ENCODE results near the gene DELE1. TPM values are rescaled to one million over a fixed set of nuclear protein-coding genes. Genes with fewer than 3 reads are reported as not detected.

The DELE1 gene
- total and polyA plus RNA-seq, 8 donors: 29.2 to 100 (median 71.7) TPM

DNA sequence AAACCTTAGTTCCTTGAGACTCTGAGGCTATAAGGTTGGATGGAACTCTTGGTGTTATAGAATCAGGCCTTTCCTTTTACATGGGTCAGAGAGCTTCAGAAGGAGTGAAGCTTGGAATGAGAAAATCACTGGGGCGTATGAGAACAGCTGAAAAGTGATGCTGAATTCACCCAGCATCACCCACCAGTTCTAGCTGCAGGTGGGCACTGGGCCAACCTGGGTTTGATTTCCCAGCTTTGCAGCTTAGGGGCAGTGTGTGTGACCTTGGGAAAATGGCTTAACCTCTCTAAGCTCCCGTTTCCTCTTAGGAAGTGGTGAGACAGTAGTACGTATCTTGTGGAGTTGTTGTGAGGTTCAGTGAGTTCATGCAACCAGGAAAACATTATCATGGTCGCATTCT, 23.6 kb downstream of the DELE1 start:
- WGBS, 5 donors: 56 to 71% (median 62%) methylated on average over 4 of the region's 4 CpGs
- H3K4me1 ChIP-seq: peaks cover 2 to 26% (median 13%) of the 10 kb centered on the region in 4 donors
- DNase-seq: no peak
- H3K4me3 ChIP-seq: no peak overlapping the region
- TF ChIP-seq, protein P1, sequence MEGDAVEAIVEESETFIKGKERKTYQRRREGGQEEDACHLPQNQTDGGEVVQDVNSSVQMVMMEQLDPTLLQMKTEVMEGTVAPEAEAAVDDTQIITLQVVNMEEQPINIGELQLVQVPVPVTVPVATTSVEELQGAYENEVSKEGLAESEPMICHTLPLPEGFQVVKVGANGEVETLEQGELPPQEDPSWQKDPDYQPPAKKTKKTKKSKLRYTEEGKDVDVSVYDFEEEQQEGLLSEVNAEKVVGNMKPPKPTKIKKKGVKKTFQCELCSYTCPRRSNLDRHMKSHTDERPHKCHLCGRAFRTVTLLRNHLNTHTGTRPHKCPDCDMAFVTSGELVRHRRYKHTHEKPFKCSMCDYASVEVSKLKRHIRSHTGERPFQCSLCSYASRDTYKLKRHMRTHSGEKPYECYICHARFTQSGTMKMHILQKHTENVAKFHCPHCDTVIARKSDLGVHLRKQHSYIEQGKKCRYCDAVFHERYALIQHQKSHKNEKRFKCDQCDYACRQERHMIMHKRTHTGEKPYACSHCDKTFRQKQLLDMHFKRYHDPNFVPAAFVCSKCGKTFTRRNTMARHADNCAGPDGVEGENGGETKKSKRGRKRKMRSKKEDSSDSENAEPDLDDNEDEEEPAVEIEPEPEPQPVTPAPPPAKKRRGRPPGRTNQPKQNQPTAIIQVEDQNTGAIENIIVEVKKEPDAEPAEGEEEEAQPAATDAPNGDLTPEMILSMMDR (IDR thresholded peaks at IDR 0.05): no peak
- TF ChIP-seq POLR2A (IDR thresholded peaks at IDR 0.05) (no peak), POLR2AphosphoS5 (IDR thresholded peaks at IDR 0.05) (no peak), EP300 (IDR thresholded peaks at IDR 0.05) (no peak)
- peaks cover 0 to 7% (median 0%) of the 10 kb centered on the region in 4 donors for H3K36me3 ChIP-seq
- no peak overlapping the region for H3K27ac ChIP-seq
- H3K9me3 ChIP-seq: no peaks in the 10 kb centered on the region
- no peaks in the 10 kb centered on the region for H3K27me3 ChIP-seq
- intact Hi-C loops (cut with DNase I; ENCODE audit: low total_unique reads): no loop called here

DNA sequence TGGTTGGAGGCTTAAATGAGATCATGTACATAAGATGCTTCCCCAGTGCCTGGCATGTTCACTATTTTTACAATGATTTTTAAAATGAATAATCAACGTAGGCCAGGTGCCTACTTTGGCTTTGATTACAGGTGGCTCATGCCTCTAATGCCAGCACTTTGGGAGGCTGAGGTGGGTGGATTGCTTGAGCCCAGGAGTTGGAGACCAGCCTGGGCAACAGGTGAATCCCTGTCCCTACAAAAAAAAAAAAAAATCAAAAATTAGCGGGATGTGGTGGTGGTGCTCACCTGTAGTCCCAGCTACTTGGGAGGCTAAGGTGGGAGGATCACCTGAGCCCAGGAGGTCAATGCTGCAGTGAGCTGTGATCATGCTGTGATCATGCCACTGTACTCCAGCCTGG, 25.1 kb downstream of the DELE1 start:
- H3K27ac ChIP-seq: no peak overlapping the region
- H3K4me1 ChIP-seq: peaks cover 0 to 32% (median 12%) of the 10 kb centered on the region in 4 donors
- TF ChIP-seq EP300 (IDR thresholded peaks at IDR 0.05): no peak
- TF ChIP-seq, protein P1 (IDR thresholded peaks at IDR 0.05): no peak
- no peak for TF ChIP-seq POLR2A (IDR thresholded peaks at IDR 0.05)
- TF ChIP-seq POLR2AphosphoS5 (IDR thresholded peaks at IDR 0.05): no peak
- DNase-seq: no peak
- WGBS, 5 donors: 86 to 96% (median 86%) methylated on average over 2 of the region's 2 CpGs
- no peak overlapping the region for H3K4me3 ChIP-seq
- no peaks in the 10 kb centered on the region for H3K9me3 ChIP-seq
- intact Hi-C loops (cut with DNase I; ENCODE audit: low total_unique reads): no loop called here
- no peaks in the 10 kb centered on the region for H3K27me3 ChIP-seq
- peaks cover 0 to 7% (median 0%) of the 10 kb centered on the region in 4 donors for H3K36me3 ChIP-seq

DNA sequence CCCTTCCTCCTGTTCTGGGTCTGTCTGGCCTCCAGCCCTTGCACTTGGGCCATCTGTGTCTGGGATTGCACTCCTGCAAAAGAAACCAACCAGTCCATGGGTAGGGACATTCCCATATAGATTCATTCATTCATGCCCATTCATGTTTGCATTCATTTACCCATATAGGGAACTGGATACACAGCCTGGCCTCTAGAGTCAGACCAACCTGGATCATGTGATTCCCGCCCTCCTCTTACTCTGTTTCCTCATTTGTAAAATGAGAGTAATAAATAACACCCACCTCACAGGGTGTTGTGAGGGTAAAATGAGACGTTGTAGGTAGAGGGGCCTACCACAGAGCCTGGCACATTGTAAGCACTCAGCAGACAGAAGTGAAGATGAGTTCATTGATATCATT, 25.8 kb downstream of the DELE1 start:
- intact Hi-C loops (cut with DNase I; ENCODE audit: low total_unique reads): no loop called here
- H3K4me3 ChIP-seq: no peak overlapping the region
- no peak for DNase-seq
- 78 to 85% (median 83%) methylated on average over 2 of the region's 2 CpGs for WGBS, 5 donors
- no peaks in the 10 kb centered on the region for H3K27me3 ChIP-seq
- TF ChIP-seq POLR2AphosphoS5 (IDR thresholded peaks at IDR 0.05) (no peak), POLR2A (IDR thresholded peaks at IDR 0.05) (no peak)
- TF ChIP-seq, protein P1 (IDR thresholded peaks at IDR 0.05): no peak
- no peaks in the 10 kb centered on the region for H3K9me3 ChIP-seq
- peaks cover 0 to 36% (median 12%) of the 10 kb centered on the region in 4 donors for H3K4me1 ChIP-seq
- no peak overlapping the region for H3K27ac ChIP-seq
- peaks cover 0 to 7% (median 0%) of the 10 kb centered on the region in 4 donors for H3K36me3 ChIP-seq

DNA sequence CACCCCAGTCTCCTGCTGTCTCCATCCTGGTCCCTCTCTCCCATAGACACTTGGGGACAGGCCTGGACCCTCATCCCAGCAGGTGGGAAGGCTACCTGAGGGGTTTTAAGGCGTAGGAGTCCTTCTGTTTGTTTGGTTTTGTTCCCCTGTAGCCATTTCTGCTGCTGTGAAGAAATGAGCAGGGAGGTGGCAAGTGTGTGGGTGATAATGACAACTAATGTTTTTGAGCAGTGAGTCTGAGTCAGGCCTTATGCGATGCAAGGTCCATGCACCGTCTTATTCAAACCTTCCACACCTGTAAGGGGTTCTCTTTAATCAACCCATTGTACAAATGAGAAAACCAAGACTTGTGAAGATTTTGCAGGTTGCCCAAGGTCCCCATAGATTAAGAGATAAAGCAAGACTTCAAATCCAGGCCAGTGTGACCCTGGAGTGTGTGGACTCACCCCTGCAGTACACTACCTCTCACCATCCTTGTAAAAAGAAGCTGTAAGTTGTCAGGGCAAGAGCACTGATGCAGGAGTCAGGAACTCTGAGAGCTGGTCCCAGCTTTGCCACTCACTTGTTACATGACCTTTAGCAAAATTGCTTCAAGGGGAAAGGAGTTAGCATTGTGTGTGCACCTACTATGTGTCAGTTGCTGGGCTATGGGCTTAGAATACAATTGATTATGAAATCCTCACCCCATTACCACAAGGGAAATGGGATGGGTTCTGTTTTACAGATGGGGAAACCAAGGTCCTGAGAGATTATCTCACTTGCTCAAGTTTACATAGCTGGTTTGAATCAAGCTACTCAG, 26.7 kb downstream of the DELE1 start:
- Histone ChIP-seq H3K4me3 (no peak overlapping the region), H3K9me3 (no peaks in the 10 kb centered on the region), H3K36me3 (peaks cover 0 to 7% (median 2%) of the 10 kb centered on the region in 4 donors), H3K4me1 (peaks cover 0 to 33% (median 10%) of the 10 kb centered on the region in 4 donors), H3K27me3 (no peaks in the 10 kb centered on the region), H3K27ac (no peak overlapping the region)
- 89 to 98% (median 93%) methylated on average over 3 of the region's 3 CpGs for WGBS, 5 donors
- DNase-seq: no peak
- no peak for TF ChIP-seq POLR2A (IDR thresholded peaks at IDR 0.05)
- TF ChIP-seq POLR2AphosphoS5 (IDR thresholded peaks at IDR 0.05): no peak
- TF ChIP-seq, protein P1 (IDR thresholded peaks at IDR 0.05): no peak
- intact Hi-C loops (cut with DNase I; ENCODE audit: low total_unique reads): no loop called here

Data from stomach (tissue), 9 donors.